ENCODE results near the gene TRABD. TPM values are rescaled to one million over a fixed set of nuclear protein-coding genes. Genes with fewer than 3 reads are reported as not detected.

The TRABD gene, protein sequence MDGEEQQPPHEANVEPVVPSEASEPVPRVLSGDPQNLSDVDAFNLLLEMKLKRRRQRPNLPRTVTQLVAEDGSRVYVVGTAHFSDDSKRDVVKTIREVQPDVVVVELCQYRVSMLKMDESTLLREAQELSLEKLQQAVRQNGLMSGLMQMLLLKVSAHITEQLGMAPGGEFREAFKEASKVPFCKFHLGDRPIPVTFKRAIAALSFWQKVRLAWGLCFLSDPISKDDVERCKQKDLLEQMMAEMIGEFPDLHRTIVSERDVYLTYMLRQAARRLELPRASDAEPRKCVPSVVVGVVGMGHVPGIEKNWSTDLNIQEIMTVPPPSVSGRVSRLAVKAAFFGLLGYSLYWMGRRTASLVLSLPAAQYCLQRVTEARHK
- 47.1 and 71.3 TPM in 2 replicates for total RNA-seq

DNA sequence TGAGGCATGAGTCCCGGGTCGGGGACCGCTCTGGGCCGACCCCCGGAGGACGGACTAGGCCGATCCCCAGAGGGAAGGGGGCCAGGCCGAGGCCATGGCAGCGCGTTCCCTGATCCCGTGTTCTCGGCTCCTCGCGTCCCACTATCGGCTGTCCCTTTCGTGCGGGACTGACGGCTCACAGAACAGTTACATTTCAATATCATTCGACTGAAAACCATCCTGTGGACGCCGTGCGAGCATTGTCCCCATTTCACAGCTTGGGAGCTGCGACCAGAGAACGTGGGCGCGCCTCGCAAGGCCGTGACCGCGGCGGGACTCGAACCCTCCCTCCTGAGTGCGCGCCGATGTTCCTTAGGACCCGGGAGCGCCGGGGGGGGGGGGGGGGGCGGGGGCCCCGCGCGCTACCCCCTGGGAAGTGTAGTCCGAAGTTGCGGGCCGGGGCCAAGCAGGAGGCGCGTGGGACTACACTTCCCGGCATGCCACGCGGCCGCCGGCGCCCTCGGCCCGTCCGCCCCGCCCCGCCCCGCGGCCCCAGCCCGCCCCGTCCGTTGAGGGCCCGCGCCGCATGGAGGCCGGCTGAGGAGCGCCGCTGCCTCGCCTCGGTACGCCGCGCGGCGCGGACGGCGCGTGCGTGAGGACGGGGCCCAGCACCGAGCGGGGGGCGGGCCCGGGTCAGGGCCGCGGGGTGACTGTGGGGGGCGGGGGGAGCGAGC, at the start of gene TRABD:
Gene TRABD, plus strand, starts transcription at position 539 of the 713 bp plus-strand sequence. CDS start 7,148 bp downstream, outside the sequence.

DNA sequence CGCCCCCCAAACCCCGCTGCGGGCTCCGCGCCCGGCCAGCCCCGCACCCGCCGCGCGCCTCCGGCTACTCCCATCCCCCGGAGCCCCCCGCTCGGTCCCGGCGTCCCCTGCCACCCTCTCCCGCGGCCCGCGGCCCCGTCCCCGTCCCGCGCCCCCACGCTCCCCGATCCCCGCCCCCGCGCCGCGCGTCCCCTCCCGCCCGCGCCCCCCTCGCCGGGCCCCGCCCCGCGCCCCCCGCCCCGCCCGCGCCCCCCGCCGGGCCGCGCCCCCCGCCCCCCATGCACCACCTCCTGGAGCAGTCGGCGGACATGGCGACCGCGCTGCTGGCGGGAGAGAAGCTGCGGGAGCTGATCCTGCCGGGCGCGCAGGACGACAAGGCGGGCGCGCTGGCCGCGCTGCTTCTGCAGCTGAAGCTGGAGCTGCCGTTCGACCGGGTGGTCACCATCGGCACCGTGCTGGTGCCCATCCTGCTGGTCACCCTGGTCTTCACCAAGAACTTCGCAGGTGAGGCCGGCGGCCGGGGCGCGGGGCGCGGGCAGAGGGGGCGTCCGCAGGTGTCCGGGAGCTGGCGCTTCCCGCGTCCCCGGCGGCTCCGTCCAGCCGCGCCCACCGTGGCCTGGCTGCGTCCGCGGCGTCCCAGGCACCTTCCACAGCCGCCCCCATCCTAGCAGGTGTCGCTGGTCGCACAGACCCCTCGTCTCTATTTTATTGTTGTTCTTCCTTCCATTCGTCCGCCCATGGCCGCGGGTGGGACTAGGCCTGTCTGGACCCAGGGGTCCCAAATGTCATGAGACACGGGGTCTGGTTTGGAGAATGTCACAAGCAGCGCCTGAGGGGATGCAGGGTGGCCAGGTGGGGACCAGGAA, 15.0 kb upstream of the TRABD start, which contains the start of gene PANX2:
Gene PANX2, plus strand, starts transcription at position 279 of the 866 bp plus-strand sequence. Its CDS starts 0 bp downstream, at position 279.

DNA sequence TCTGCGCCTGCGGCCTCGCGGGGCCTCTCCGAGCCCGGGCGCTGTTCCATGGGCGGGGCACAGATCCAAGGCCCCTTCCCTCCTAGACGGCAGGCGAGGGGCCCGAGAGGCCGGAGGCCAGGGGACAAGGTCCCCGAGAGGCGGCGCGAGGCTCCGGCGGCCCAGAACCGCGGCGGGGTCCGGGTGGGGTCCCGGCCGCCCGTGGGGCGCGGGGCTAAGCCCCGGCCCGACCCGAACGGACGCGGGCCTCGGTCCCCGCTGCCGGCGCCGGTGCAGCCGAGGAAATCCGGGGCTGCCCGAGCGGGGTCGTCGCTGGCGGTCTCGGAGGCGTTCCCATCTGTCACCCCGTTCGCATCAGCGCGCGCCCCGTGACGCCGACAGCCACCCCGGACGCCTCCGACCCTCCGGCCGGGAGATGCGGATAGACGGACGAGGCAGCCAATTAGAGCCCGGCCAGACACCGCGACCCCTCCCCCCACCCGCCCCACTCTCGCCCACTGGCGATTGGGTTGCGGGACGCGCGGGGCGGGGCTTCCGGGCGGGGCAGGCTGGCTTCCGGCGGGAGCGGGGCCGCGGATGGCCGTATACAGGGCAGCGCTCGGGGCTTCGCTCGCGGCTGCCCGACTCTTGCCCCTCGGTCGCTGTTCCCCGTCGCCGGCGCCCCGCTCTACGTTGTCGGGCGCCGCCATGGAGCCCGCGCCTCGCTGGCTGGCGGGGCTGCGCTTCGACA, 14.9 kb downstream of the TRABD start, which contains the start of gene SELENOO:
Gene SELENOO, plus strand, starts transcription at position 551 of the 730 bp plus-strand sequence. Its CDS starts 26 bp downstream, at position 577.

DNA sequence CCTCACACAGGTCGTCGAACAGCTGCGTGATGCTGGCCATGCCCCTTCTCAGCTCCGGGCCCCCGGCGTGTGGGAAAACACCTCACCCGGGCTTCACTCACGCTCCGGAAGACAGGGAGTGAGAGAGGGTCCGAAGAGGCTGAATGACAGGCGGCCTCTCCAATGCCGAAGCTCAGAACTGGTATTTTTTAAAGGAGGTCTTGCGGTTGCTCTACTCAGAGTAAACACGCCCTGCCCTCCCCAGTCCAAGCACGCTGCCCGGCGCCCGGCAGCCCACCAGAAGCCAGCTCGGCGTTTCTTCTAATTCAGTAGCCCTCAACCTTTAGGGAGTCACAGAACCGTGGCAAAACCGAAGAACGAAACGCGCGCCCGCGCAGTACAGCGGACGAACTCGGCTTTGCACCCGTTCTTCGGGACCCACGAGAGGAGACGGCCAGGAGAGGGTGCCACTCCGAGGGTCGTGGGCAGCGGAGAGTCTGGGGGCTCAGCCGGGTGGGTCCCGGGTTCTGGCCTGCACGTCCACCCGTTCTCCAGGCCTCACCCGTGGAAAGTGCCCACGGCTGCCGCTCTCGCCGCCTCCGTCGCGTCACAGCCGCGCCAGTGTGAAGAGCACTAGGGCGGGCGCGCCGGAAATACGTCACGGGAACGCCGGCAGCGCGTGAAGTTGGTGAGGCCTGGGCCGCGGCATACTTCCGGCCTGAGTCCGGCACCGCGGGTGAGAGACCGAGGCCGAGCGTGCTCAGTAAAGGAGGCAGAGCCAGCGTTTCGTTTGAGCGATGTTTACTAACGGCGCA, 58.9 kb downstream of the TRABD start, which contains the start of gene TUBGCP6:
Gene TUBGCP6, minus strand, starts transcription at position 604 of the 794 bp plus-strand sequence. Its CDS starts 564 bp downstream, at position 40.

Other genes starting within 250 kb of the TRABD start
- 42.2 and 52.5 TPM in 2 replicates for gene PIM3, start 225.1 kb upstream of the TRABD start, total RNA-seq
- not detected in 2 replicates for gene IL17REL, start 173.1 kb upstream of the TRABD start, total RNA-seq
- not detected in 2 replicates for gene TTLL8, start 127.6 kb upstream of the TRABD start, total RNA-seq
- under 0.01 and 0.44 TPM in 2 replicates for gene MLC1, start 100.5 kb upstream of the TRABD start, total RNA-seq
- gene MOV10L1, start 95.9 kb upstream of the TRABD start, total RNA-seq = 5.5 and 5.7 TPM in 2 replicates
- 0.86 and 3.7 TPM in 2 replicates for gene PANX2, start 15.2 kb upstream of the TRABD start, total RNA-seq
- 14.4 and 16.2 TPM in 2 replicates for gene SELENOO, start 15.1 kb downstream of the TRABD start, total RNA-seq
- gene TUBGCP6, start 59.1 kb downstream of the TRABD start, total RNA-seq = 25.4 and 38.9 TPM in 2 replicates
- 20.4 and 24.1 TPM in 2 replicates for gene HDAC10, start 65.4 kb downstream of the TRABD start, total RNA-seq
- 41.5 and 55.6 TPM in 2 replicates for gene MAPK12, start 75.8 kb downstream of the TRABD start, total RNA-seq
- gene MAPK11, start 84.5 kb downstream of the TRABD start, total RNA-seq = 4.2 and 10.3 TPM in 2 replicates
- gene PLXNB2, start 121.7 kb downstream of the TRABD start, total RNA-seq = 174 and 339 TPM in 2 replicates
- 1.7 and 3.3 TPM in 2 replicates for gene DENND6B, start 141.1 kb downstream of the TRABD start, total RNA-seq
- gene PPP6R2, start 157.4 kb downstream of the TRABD start, total RNA-seq = 69.4 and 72.3 TPM in 2 replicates